A549 treated with Mapracorat at 1 μM for 4 hours (cell line): Measurements from ENCODE around the gene HTR5A. TPM values are rescaled to one million over a fixed set of nuclear protein-coding genes. Genes with fewer than 3 reads are reported as not detected.

Source experiments
- total RNA-seq: library from RNA; stranded (reverse); fragments of 200-300 nt; extraction: Qiagen RNA extraction; gene quantifications from 5 replicates; pipeline ENCODE4 v1.2.3, GENCODE V29; 2022

Gene HTR5A
- not detected in 5 replicates for total RNA-seq

GRCh38 chr7:155069992-155070751 lies at the start of gene HTR5A:
Gene HTR5A (plus strand): TSS chr7:155070324. CDS start chr7:155070900, 576 bp downstream.

Other genes starting within 250 kb of the HTR5A start
- 12.4 to 15.3 TPM (median 14.8 TPM) in 5 replicates for gene PAXIP1, start 67.2 kb upstream of the HTR5A start, total RNA-seq
- 11.8 to 17.0 TPM (median 14.5 TPM) in 5 replicates for gene INSIG1, start 227.6 kb downstream of the HTR5A start, total RNA-seq